Epidermal melanocyte (primary cell): Measurements from ENCODE around the gene IZUMO1.
"Not testable (repeated sequence)": the region's sequence is repeated elsewhere in the genome, so short reads cannot be mapped to it uniquely, and the experiment has no call there.

Source experiments
- DNase-seq: peaks from one replicate; pipeline ENCODE4 v3.0.0; 2011; ENCODE audit warnings: low spot score; ENCODE audit not compliant: insufficient read length

IZUMO1 gene

GRCh38 chr19:48746738-48747575, at the start of gene IZUMO1:
IZUMO1 (minus strand) TSS chr19:48746909; CDS start chr19:48745859, 1,050 bp downstream.
- peak; percentile 98 for DNase-seq

DNA sequence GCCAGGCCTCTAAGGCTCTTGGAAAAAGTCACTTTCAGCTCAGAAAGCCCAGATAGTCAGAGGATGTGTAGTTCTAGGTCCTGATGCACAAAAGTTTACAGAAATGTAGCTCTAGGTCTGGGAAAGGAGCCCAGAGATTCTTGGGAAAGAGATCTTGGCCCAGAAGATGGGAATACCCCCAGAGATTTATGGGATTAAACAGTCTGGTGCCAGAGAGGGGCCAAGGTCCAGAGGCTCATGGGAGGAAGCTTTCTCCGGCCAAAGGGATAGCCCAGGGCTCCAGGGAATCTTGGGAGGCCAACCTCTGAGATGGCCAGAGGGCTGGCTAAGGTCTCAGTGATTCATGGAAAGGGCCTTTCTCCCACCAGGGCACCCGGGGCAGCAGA, 49.0 kb upstream of the IZUMO1 start:
- no peak for DNase-seq

- DNase-seq, result peak; percentile 97
Observed at GRCh38 chr19:48795055-48795684, 48.5 kb upstream of the IZUMO1 start.

GRCh38 chr19:48794291-48794690, 47.6 kb upstream of the IZUMO1 start:
- DNase-seq, result no peak

- DNase-seq, result no peak
Observed at GRCh38 chr19:48793271-48793670, 46.6 kb upstream of the IZUMO1 start.

DNA sequence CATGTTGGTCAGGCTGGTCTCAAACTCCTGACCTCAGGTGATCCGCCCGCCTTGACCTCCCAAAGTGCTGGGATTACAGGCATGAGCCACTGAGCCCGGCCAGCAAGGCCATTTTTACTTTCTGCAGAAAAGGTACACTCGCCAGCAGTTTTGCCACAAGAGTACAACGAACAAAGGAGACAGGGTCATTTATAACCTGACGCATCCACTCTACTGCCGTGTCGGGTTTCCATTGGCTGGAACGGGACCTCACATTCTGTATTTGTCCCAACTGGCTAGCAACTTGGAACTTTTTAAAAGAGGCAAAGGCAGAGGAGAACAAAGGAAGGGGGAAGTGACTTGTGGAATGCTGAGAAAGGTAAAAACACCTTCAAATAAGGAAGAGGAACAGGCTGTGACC, 40.6 kb upstream of the IZUMO1 start:
- not testable (repeated sequence) for DNase-seq

GRCh38 chr19:48786422-48786821, 39.7 kb upstream of the IZUMO1 start:
- DNase-seq, result not testable (repeated sequence)

DNA sequence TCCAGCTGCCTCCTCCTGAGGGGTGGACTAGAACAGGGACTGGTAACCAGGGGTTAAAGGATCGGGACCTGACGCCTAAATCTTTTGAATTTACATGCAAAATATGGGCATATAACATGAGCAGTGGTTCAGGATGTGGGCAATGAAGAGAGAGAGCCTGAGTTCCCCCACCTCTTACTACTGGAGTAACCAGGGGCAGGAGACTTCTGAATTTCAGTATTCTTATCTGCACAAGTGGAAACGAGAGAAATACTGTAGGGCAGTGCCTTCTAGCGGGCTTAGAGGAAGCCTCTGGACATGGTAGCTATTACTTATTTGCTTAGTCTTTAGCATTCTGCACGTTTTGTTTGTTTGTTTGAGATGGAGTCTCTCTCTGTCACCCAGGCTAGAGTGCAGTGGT, 37.8 kb upstream of the IZUMO1 start:
- DNase-seq, result no peak

GRCh38 chr19:48780631-48781391, 34.1 kb upstream of the IZUMO1 start:
- DNase-seq, result no peak

- DNase-seq, result no peak
Observed at GRCh38 chr19:48779636-48780035, 32.9 kb upstream of the IZUMO1 start.

DNA sequence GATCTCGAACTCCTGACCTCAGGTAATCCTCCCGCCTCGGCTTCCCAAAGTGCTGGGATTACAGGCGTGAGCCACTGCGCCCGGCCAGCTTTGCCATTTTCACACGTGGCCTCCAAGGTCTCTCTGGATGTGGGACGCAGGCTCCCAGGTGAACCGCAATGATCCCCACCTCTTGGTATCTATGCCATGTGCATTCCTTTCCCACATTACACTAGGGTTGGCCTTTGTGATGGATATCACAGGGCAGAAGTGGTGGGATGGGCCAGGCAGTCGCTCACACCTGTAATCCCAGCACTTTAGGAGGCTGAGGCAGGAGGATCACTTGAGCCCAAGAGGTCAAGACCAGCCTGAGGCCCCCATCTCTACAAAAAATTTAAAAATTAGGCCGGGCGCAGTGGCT, 31.0 kb upstream of the IZUMO1 start:
- DNase-seq, result no peak

- no peak for DNase-seq
Observed at GRCh38 chr19:48777139-48777538, 30.4 kb upstream of the IZUMO1 start.

DNA sequence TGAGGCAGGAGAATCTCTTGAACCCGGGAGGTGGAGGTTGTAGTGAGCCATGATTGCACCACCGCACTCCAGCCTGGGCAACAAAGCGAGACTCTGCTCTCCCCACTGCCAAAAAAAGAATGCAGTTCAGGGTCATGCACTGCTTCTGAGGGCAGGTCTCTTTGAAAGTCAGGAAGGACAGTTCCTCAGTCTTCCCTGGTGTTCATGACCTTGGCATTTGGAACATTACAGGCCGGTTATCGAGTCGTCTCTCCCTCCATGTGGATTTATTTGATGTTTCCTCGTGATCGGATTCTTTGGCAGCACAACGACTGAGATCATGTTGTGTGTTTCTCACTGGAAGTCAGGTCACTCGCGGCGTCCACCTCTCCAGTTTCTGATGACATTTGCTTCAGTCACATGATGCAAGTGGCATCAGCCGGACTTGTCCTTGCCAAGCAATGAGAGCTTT, 25.8 kb upstream of the IZUMO1 start:
- no peak for DNase-seq

- DNase-seq, result no peak
Observed at GRCh38 chr19:48770734-48771472, 24.2 kb upstream of the IZUMO1 start.

GRCh38 chr19:48770266-48770665, 23.6 kb upstream of the IZUMO1 start:
- no peak for DNase-seq

DNA sequence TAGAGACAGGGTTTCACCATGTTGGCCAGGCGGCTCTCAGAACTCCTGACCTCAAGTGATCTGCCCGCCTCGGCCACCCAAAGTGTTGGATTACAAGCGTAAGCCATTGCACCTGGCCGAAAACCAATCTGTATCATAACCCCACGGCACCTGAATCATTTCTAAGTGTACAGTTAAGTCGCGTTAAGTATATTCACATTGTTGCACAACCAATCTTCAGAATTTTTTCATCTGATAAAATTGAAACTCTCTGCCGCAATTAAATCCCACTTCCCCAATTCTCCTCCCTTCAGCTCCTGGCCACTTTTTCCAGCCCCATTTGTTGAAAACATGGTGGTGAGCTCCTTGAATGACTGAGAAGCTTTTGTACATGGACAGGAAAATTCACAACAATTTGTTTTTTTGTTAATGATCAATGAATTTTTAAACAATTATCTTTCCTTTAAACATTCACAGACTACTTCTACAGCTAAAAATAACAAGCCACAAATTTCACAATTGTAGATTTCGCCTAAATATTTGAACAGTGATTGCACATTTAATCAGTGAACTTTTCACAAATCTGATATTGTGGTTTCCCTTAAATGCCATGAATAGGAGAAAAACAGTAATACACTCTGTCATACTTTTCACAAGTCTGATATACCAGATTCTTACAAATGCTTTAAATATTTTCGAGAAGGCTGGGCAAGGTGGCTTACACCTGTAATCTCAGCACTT, 22.4 kb upstream of the IZUMO1 start:
- DNase-seq, result no peak

DNA sequence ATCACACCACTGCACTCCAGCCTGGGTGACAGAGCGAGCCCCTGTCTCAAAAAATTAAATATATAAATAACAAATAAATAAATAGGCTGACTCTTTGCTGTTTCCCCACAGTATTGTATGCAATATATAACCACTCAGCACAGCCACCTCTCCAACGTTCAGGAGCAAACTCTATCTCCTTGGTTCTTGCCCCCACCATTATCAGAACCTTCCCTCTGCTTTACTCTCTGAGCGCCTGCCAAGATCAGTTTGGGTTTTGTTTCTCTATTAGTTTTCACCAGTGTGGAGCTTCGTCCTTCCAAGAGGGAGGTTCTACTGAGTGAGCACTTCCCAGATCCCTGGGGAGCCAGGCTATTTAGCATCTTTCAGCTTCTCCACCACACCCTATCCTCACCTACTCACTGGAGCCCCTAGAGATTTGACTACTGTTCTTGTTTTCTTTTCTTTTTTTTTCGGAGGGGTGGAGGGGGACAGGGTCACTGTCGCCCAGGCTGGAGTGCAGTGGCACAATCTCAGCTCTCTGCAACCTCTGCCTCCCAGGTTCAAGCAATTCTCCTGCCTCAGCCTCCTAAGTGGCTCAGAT, 21.6 kb upstream of the IZUMO1 start:
- not testable (repeated sequence) for DNase-seq

GRCh38 chr19:48765816-48766215, 19.1 kb upstream of the IZUMO1 start:
- DNase-seq, result not testable (repeated sequence)

DNA sequence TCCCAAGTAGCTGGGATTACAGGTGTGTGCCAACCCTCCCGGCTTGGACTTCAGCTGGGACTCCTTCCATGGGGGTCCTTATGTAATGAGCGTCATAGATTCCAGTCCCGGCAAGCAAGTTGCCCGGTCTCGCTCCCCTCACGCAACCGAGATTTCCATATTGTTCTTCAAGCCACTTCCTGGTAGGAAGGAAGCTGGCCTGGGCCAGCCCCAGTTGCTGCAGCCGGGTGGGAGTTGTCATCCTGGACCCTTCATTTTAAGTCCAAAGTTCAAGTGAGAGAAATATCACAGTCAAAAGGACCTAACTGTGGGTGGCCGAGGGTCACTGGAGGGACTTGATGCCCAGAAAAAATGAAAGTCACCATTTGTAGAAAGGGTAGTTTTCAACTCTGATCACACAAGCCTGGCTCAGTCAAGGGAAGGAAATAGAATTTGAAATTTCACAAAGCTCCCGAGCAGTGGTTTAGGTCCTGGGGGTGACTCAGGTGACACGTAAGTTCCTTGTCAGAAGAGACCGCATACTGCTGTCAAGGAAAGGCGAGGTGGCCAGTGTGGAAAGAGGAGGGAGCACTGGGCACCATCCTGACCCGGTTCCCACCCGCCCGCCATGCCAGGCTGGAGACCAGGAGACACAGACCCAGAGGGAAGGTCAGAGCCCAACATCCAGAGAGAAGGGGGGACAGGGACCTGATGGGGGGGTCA, 13.9 kb upstream of the IZUMO1 start:
- no peak for DNase-seq

DNA sequence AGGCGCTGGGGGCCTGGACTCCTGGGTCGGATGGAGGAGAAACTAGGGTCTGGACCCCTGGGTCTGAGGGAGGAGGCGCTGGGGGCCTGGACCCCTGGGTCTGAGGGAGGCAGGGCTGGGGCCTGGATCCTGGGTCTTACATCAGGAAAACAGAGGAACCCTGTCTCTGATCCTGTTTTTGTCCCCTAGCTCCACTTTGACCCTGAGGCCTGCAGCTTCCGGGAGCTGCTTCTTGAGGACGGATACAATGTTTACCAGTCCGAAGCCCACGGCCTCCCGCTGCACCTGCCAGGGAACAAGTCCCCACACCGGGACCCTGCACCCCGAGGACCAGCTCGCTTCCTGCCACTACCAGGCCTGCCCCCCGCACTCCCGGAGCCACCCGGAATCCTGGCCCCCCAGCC, 11.0 kb upstream of the IZUMO1 start:
- no peak for DNase-seq
